Measurements from ENCODE around the gene HARBI1. TPM values are rescaled to one million over a fixed set of nuclear protein-coding genes. Genes with fewer than 3 reads are reported as not detected.

HARBI1 gene
- total and polyA plus RNA-seq, 2 donors (not counting 3 experiments of a cell fraction or from before 2014, with no cell fraction given) = 2.7 to 4.7 TPM

DNA sequence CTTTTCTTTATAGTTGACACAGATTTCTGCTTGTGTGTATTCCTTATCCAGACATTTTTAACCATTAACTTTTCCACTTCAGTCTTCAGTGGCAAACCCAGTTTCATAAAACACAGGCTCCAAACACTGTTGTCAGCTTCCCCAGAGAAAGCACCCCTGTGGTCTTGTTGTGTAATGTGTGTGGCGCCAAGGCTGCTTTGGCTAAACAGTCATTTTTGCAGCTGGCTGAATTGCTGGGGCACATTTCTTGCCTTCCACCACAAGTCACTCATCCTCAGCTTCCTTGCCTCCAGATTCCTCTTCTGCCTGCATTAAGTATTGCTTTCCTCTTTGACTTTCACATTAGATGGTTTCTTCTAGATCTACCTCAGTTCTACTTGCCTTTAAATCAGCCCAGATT lies 42.9 kb upstream of the HARBI1 start:
- dilution Hi-C loops (cut with MboI; ENCODE audit: extremely low pct_ligation_motif_present, low sequenced_read_pairs) (no loop called here), intact Hi-C loops (cut with micrococcal nuclease) (no loop called here)
- no peaks in the 10 kb centered on the region for H3K79me2 ChIP-seq (ENCODE audit: control insufficient read depth, insufficient read depth, low read length)
- peaks cover 12 to 25% of the 10 kb centered on the region in 2 experiments for H3K36me3 ChIP-seq (ENCODE audit: control insufficient read depth in 2 of 2, extremely low read depth in 1 of 2, insufficient read depth in 2 of 2, low read length in 2 of 2)
- BruUV-seq (replicated peaks) = no TSS peak
- no peak overlapping the region for H2AFZ ChIP-seq (ENCODE audit: low read depth, low read length)
- ChIA-PET CTCF (interaction anchor here (0.6 to 1.4 kb wide), 5 partner anchors 10 to 48 kb away, joined by 3 to 6 read pairs (median 3); no protein-coding TSS in a partner anchor), POLR2A (interaction anchor here (0.7 kb wide), 1 partner anchor 17 kb away, joined by 5 read pairs; no protein-coding TSS in a partner anchor)
- H3K4me1 ChIP-seq (ENCODE audit: control insufficient read depth, extremely low read depth, insufficient read depth, low read length) = peaks cover 14% of the 10 kb centered on the region
- H3K4me3 ChIP-seq (replicated peaks in 1 of 3; ENCODE audit: insufficient read depth in 1 of 3, low read depth in 1 of 3, low read length in 3 of 3) = no peak overlapping the region
- H3K4me2 ChIP-seq (ENCODE audit: insufficient read depth, low read length) = no peak overlapping the region
- no peaks in the 10 kb centered on the region for H3K27me3 ChIP-seq (ENCODE audit: control insufficient read depth in 2 of 2, insufficient read depth in 2 of 2, low read length in 2 of 2)
- H3K9me1 ChIP-seq (replicated peaks; ENCODE audit: control insufficient read depth, extremely low read depth, insufficient read depth, low read length) = no peaks in the 10 kb centered on the region
- FAIRE-seq = peak; percentile 55
- no peaks in the 10 kb centered on the region for H4K20me1 ChIP-seq (replicated peaks; ENCODE audit: control insufficient read depth, extremely low read depth, insufficient read depth, low read length)
- H3K27ac ChIP-seq (ENCODE audit: insufficient read depth, low read depth, low read length) = no peak overlapping the region
- H3K9ac ChIP-seq (replicated peaks; ENCODE audit: extremely low read depth, insufficient read depth, low read length) = no peak overlapping the region
- TF ChIP-seq POLR2AphosphoS5 (IDR thresholded peaks at IDR 0.05; ENCODE audit: insufficient read depth, low read depth, low read length) (no peak), POLR2A (IDR thresholded peaks at IDR 0.05; ENCODE audit: low read depth, low read length) (no peak), JUN (IDR thresholded peaks at IDR 0.05; ENCODE audit: borderline replicate concordance, insufficient read depth, insufficient read length, low read depth) (no peak), FOS (IDR thresholded peaks at IDR 0.05; ENCODE audit: borderline replicate concordance, insufficient read depth, low read length) (no peak), GATA2 (IDR thresholded peaks at IDR 0.05; ENCODE audit: insufficient read depth, insufficient read length, low read depth, low read length) (no peak), MYC (IDR thresholded peaks at IDR 0.05; ENCODE audit: low read depth, low read length) (no peak), EZH2 (IDR thresholded peaks at IDR 0.05; ENCODE audit: borderline replicate concordance, low read depth, low read length, severe bottlenecking) (no peak)
- TF ChIP-seq, protein P1, sequence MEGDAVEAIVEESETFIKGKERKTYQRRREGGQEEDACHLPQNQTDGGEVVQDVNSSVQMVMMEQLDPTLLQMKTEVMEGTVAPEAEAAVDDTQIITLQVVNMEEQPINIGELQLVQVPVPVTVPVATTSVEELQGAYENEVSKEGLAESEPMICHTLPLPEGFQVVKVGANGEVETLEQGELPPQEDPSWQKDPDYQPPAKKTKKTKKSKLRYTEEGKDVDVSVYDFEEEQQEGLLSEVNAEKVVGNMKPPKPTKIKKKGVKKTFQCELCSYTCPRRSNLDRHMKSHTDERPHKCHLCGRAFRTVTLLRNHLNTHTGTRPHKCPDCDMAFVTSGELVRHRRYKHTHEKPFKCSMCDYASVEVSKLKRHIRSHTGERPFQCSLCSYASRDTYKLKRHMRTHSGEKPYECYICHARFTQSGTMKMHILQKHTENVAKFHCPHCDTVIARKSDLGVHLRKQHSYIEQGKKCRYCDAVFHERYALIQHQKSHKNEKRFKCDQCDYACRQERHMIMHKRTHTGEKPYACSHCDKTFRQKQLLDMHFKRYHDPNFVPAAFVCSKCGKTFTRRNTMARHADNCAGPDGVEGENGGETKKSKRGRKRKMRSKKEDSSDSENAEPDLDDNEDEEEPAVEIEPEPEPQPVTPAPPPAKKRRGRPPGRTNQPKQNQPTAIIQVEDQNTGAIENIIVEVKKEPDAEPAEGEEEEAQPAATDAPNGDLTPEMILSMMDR (IDR thresholded peaks at IDR 0.05; ENCODE audit: extremely low read depth in 1 of 2, insufficient read depth in 1 of 2, low read depth in 1 of 2, low read length in 2 of 2) = no peak
- TF ChIP-seq, protein P2, sequence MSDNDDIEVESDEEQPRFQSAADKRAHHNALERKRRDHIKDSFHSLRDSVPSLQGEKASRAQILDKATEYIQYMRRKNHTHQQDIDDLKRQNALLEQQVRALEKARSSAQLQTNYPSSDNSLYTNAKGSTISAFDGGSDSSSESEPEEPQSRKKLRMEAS (IDR thresholded peaks at IDR 0.05; ENCODE audit: insufficient read depth, insufficient read length) = no peak
- no peaks in the 10 kb centered on the region for H3K9me3 ChIP-seq (replicated peaks; ENCODE audit: control insufficient read depth, insufficient read depth, low read length)
- DNase-seq (ENCODE audit: low read depth, low spot score) = no peak
